ENCODE data around the gene LSMEM2.

DNA sequence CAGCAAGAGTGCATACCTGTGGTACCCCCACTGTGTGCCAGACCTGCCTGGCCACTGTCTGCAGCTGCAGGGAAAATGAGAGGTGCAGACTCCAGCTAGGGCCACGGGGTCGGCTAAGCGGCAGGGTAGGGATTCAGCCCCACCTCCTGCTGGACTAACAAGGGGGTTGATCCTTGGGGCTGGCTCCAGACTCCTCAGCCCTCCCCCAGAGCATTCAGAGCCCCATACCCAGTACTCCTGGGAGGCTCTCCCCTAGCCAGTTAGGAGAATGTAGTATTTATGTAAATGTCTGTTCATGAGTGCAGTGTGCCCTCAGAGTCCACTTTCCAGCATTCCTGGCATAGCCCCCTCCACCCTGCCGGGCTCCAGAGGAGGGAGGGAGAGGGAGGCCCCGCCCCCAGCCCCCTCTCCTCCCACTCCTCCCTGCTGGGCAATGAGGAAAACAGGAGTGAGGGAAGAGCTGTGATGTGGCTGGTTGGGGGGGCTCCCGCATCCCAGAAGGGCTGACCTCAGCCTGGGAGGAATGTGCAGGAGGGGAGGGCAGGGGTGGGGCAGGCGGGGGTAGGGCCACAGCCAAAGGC is 14.4 kb upstream of the LSMEM2 start:
- TF ChIP-seq CTCF (IDR thresholded peaks at IDR 0.05; ENCODE audit: poor library complexity), result no peak
- no peak for TF ChIP-seq EZH2phosphoT487 (IDR thresholded peaks at IDR 0.05; ENCODE audit: low read depth, severe bottlenecking, unreplicated experiment)
- TF ChIP-seq EZH2 (IDR thresholded peaks at IDR 0.05; ENCODE audit: borderline replicate concordance), result no peak

Data from hepatocyte (in vitro differentiated cells).